AG08396 (cell line): ENCODE measurements around the gene PPM1A.

Source experiments
- DNase-seq: peaks from one replicate; pipeline ENCODE4 v3.0.0; 2012; ENCODE audit warnings: low spot score, mixed read lengths

Gene PPM1A

DNA sequence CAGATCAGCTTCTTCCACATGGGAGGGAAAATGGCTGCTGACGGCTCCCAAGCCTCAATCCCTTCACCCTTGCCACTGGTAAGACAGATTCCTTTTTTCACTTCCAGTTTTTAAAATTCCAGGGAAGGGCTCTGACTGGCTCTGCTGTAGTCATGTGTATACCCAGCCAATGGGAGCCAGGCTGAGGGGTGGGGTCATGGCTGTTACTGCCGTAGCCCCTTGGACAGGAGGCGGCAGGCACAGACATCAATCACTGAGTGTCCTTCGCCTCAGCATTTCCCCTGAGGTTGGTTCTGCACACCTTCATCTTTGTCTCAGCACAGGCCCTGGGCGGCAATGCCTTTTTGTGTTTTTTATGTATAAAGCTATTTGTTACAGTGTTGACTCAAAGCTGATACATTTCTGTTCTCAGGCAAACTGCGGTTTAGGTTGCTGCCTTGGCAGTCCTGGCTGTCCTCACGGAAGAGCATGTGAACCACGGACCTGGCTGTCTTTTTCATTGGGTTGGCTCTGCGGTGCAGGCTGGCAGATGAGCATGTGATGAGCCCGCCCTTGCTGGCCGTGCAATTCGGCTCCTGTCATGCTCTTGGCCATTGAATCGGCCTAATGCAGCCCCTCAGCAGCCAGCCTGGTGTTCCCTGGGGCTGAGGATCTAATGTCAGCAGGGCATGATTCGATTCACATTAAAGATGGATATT is 74.3 kb downstream of the PPM1A start:
- no peak for DNase-seq

DNA sequence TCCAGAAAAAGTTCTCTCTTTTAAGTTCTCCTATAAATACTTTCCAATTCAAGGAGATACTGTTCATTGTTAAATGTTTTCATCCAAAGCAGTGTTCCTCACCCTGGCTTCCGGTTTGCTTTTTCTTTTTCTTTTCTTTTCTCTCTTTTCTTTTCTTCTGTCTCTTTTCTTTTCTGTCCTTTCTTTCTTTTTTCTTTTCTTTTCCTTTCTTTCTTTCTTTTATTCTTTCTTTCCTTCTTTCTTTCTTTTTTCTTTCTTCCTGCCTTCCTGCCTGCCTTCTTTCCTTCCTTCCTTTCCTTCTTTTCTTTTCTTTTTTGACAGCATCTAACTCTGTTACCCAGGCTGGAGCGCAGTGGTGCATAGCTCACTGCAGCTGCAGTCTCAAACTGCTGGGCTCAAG is 75.8 kb downstream of the PPM1A start:
- DNase-seq: no peak

GRCh38 chr14:60326274-60326673 is 77.3 kb downstream of the PPM1A start:
- DNase-seq: no peak

DNA sequence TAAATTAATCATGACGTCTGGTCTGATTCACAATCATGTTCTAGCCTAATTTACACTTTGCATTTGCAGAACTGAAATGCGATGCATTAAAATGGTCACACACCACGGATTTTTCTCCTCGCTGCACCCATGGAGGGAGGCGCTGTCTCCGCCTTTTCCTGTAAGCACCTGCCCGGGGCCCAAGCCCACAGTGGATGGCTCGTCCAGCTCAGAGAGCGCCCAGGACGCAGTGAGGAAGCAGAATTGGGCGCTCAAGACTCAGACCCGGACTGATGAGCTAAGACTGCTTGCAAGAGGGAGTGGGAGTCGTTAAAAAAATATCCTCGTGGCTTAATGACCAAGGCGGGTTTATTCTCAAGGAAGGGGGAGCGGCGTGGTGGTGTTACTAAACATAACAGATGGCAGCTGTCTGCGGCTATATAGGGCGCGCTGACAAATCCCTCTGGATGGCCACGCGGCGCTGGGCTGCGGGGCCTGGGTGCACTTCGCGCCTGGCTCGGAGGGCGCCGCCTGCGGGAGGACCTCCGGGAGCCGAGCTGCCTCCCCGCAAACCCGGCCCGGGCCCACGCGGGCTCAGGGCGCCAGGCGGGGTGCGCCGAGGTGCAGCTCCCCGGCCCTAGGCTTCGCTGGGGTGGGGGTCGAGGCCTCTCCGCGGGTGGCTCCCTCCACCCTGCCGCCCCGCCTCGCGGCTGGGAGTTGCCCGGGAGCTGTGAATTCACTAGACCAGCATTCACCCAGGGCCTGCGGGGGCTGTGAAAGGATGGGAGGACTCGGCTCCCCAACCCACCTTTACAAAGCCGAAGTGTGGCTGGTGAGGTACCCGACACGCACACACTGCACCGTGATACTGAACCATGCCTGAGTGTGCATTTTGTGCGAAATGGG is 78.7 kb downstream of the PPM1A start:
- peak; percentile 25 for DNase-seq

GRCh38 chr14:60328583-60328982 is 79.6 kb downstream of the PPM1A start:
- no peak for DNase-seq

DNA sequence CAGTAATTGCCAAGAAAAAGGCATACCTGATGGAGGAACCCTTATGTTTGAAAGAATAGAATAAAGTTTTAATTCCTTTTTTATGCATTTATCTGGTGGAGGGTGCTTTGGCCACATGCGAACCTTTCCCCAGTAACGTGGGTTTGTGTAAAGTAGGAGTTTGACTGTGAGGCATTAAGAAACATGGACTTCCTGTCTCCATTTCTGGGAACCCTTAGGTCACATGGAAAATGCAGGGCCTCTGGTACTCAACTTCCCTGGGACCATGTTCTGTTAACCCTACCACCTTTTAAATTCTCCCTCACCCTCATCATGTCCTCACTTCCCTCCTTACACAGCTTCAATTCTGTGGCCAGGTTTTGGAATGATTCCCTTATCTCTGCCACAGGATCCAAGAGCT is 80.3 kb downstream of the PPM1A start:
- no peak for DNase-seq

DNA sequence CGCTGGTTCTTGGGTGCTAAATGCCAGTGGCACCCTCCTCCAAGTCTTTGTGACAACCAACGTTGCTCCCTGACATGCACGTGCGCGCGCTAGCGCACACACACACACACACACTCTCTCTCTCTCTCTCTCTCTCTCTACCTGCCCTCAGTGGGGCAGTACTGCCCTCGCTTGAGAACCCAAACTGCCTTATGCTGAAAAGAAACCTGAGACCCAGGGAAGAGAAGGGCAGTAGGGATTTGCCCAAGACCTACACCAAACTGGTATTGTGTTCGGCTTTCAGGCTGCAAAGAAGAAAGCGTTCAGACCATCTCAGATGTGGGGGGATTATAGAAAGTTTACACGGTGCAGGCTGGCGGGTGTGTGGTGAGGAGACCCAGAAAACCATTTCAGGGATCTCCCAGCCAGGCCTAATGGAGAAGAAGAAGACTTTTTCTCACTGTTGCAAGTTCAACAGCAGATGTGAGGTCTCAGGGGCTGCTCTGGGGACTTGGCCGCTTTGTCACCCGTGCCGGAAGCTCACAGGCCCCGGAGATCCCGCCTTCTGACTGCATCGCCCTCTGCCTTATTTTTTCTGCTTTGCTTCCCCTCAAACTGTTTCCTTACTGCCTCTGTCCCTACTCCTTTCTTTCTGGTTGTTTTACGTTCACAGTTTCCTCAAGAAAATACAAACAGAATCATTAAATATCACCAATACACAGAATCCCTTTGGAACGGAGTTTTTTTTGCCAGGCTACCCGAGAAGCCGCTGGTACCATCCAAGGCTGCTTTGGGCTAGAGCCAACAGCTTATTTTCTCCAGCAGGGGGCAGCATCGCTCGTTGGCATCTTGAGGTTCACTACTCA is 82.4 kb downstream of the PPM1A start:
- DNase-seq: peak; percentile 53

GRCh38 chr14:60332046-60332399 is 83.0 kb downstream of the PPM1A start:
- DNase-seq: no peak

DNA sequence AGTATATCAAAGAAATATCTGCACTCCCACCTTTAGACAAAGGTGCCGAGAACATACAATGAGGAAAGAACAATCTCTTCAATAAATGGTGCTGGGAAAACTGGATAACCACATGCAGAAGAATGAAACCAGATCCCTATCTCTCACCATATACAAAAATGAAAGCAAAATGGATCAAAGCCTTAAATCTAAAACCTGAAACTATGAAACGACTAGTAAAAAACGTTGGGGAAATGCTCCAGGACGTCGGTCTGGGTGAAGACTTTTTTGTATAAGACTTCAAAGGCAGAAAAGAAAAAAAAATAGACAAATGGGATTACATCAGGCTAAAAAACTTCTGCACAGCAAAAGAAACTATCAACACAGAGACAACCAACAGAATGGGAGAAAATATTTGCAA is 83.8 kb downstream of the PPM1A start:
- no peak for DNase-seq

DNA sequence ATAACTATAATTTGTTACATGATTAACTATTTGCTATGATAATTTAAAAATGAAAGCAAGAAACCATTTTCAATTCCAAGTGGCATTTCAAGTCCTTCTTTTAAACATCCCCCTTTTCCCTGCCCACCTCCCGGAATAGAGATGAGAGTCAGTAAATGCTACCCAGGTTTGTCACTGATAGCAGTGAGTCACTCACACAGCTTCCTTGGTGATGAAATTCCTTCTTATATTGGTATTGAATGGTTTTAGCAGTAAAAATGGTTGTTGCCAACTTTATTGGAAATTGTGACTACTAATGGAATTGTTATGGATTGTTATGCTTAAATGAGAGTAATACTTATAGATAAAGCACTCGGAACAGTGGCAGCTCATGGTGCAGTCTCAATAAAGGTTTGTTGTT is 90.5 kb downstream of the PPM1A start:
- DNase-seq: no peak

DNA sequence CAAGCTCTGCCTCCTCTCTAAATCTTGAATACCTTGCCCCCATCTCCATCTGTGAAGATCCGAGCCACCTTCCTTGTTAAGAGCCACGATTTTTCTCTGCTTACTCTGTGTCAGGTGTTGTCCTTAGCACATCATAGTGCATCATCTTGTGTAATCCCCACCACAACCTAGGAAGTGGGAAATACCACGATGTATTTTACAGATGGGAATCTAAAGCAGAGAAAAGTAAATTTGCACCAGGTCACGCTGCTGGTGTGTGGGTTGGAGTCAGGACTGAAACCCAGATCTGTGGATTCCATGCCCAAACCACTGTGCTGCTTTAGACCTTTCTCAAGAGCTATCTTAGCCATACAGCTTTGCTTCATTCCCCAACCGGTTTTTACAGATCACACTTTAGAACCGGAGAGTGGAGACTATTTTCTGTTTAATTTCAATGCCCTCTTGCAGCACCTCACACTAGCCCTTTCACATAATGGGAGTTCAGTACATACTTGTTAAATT is 94.6 kb downstream of the PPM1A start:
- no peak for DNase-seq

DNA sequence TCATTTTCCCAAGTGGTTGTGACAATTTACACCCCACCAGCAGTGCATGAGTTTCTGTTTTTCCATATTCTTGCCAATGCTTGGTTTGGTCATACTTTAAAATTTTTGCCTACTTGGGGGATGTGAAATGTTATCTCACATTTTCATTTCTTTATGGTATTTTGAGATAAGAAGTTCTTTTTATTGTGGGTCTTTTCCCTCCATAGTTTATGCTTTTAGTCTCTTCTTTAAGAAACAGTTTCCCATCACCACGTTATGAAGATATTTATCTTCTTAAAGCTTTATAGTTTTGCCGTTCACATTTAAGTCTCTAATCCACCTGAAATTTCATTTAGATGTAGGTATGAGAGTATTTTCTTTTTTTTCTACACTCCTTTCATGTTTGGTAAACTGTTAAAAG is 95.7 kb downstream of the PPM1A start:
- no peak for DNase-seq

- DNase-seq: no peak
These were observed 97.7 kb downstream of the PPM1A start for GRCh38 chr14:60346706-60347105.

- DNase-seq: no peak
These were observed 99.2 kb downstream of the PPM1A start for GRCh38 chr14:60348211-60348610.
